HEK293 (cell line): ENCODE data around the gene SH3GLB2.

Source experiments
- CTCF ChIP-seq: fragments of 450-650 bp; formaldehyde crosslinking; IDR thresholded peaks from 2 replicates; pipeline ENCODE4 v1.5.1; 2016; ENCODE audit warnings: missing biosample characterization, missing genetic modification characterization
- PRDM1 ChIP-seq: fragments of 450-650 bp; formaldehyde crosslinking; IDR thresholded peaks from 2 replicates; pipeline ENCODE4; 2016; ENCODE audit warnings: missing biosample characterization, missing genetic modification characterization
- REST ChIP-seq: fragments of 450-650 bp; formaldehyde crosslinking; IDR thresholded peaks from 2 replicates; pipeline ENCODE4 v1.5.1; 2016; ENCODE audit warnings: missing biosample characterization, missing genetic modification characterization
- ZBTB7A ChIP-seq: fragments of 450-650 bp; formaldehyde crosslinking; IDR thresholded peaks from 2 replicates; pipeline ENCODE4 v1.5.1; 2016; ENCODE audit warnings: low read depth, missing biosample characterization, missing genetic modification characterization
- ZNF112 ChIP-seq: fragments of 450-650 bp; formaldehyde crosslinking; IDR thresholded peaks from 2 replicates; pipeline ENCODE4 v1.5.0; 2017; ENCODE audit warnings: missing biosample characterization, missing genetic modification characterization
- ZNF239 ChIP-seq: fragments of 450-650 bp; formaldehyde crosslinking; IDR thresholded peaks from 2 replicates; pipeline ENCODE4 v1.5.1; 2016; ENCODE audit warnings: missing biosample characterization, missing genetic modification characterization
- ZNF24 ChIP-seq: fragments of 450-650 bp; formaldehyde crosslinking; IDR thresholded peaks from 2 replicates; pipeline ENCODE4 v1.5.1; 2016; ENCODE audit warnings: missing biosample characterization, missing genetic modification characterization
- ZNF311 ChIP-seq: fragments of 450-650 bp; formaldehyde crosslinking; IDR thresholded peaks from 2 replicates; pipeline ENCODE4 v1.5.1; 2017; ENCODE audit warnings: missing biosample characterization, missing genetic modification characterization, borderline replicate concordance
- ZNF423 ChIP-seq: fragments of 450-650 bp; formaldehyde crosslinking; IDR thresholded peaks from 2 replicates; pipeline ENCODE4 v1.5.1; 2016; ENCODE audit warnings: missing biosample characterization, missing genetic modification characterization
- ZNF48 ChIP-seq: fragments of 450-650 bp; formaldehyde crosslinking; IDR thresholded peaks from 2 replicates; pipeline ENCODE4 v1.5.1; 2016; ENCODE audit warnings: missing biosample characterization, missing genetic modification characterization
- ZNF530 ChIP-seq: fragments of 450-650 bp; formaldehyde crosslinking; IDR thresholded peaks from 2 replicates; pipeline ENCODE4 v1.5.1; 2016; ENCODE audit warnings: low read depth, missing biosample characterization, missing genetic modification characterization
- ZNF544 ChIP-seq: fragments of 450-650 bp; formaldehyde crosslinking; IDR thresholded peaks from 2 replicates; pipeline ENCODE4 v1.5.0; 2017; ENCODE audit warnings: missing biosample characterization, missing genetic modification characterization
- TF ChIP-seq, protein P1 (sequence below): fragments of 450-650 bp; IDR thresholded peaks from 2 replicates; pipeline ENCODE4 v1.5.1; 2018; ENCODE audit warnings: missing biosample characterization, mild to moderate bottlenecking, missing genetic modification characterization

DNA sequence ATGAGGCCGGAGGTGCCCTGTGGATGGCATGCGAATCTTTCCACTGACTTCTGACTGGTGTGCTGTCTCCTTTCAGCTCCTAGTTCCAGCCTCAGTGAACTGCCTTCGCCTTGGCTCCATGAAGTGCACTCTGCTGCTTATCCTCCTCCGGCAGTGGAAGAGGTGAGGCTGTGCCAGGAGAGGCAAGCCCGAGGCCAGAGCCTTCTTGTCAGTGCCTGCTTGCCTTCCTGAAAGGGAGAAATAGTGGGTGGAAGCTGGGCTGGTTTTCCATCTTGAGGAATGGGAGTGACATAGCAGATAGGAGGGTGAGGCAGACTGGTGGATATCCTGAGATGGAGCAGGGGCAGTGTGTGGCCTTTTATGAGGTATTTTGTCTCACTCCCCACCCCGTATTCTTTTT is 29.7 kb downstream of the SH3GLB2 start:
- TF ChIP-seq ZBTB7A (tag by site-specific recombination) (no peak), PRDM1 (tag by site-specific recombination) (no peak), CTCF (tag by site-specific recombination) (no peak), ZNF48 (tag by site-specific recombination) (no peak), ZNF239 (tag by site-specific recombination) (no peak), ZNF423 (no peak), ZNF112 (tag by site-specific recombination) (no peak), ZNF544 (tag by site-specific recombination) (no peak), ZNF530 (tag by site-specific recombination) (no peak), ZNF311 (tag by site-specific recombination) (no peak), ZNF24 (tag by site-specific recombination) (no peak), REST (tag by site-specific recombination) (no peak)
- TF ChIP-seq, protein P1, sequence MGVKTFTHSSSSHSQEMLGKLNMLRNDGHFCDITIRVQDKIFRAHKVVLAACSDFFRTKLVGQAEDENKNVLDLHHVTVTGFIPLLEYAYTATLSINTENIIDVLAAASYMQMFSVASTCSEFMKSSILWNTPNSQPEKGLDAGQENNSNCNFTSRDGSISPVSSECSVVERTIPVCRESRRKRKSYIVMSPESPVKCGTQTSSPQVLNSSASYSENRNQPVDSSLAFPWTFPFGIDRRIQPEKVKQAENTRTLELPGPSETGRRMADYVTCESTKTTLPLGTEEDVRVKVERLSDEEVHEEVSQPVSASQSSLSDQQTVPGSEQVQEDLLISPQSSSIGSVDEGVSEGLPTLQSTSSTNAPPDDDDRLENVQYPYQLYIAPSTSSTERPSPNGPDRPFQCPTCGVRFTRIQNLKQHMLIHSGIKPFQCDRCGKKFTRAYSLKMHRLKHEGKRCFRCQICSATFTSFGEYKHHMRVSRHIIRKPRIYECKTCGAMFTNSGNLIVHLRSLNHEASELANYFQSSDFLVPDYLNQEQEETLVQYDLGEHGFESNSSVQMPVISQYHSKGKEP (tag by site-specific recombination): no peak
